GM21723 (cell line): ENCODE measurements around the gene EML6.

Experiments
- ATAC-seq: cut with Tn5 transposase; IDR thresholded peaks from one replicate; pipeline ENCODE4 v1.9.1; 2021; ENCODE audit warnings: mild to moderate bottlenecking, moderate library complexity; ENCODE audit not compliant: unreplicated experiment

EML6 gene

DNA sequence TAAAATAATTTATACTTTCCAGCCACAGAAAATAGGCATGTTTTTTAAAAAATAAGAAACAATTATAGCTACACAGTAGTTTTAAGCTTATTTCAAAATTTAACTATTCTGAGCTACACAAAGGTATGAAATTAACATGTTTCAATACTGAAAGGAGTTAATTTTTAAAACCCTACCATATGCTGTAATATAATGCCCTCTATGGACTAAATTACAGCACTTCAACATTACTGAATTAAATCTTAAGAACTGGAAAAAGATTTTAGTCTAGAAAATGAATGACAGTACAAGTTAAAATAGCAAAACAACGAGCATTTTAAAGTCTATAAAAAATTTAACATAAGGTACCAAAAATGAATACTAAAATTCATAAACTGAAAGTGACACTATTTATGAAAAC is 290.5 kb downstream of the EML6 start:
- no peak for ATAC-seq

DNA sequence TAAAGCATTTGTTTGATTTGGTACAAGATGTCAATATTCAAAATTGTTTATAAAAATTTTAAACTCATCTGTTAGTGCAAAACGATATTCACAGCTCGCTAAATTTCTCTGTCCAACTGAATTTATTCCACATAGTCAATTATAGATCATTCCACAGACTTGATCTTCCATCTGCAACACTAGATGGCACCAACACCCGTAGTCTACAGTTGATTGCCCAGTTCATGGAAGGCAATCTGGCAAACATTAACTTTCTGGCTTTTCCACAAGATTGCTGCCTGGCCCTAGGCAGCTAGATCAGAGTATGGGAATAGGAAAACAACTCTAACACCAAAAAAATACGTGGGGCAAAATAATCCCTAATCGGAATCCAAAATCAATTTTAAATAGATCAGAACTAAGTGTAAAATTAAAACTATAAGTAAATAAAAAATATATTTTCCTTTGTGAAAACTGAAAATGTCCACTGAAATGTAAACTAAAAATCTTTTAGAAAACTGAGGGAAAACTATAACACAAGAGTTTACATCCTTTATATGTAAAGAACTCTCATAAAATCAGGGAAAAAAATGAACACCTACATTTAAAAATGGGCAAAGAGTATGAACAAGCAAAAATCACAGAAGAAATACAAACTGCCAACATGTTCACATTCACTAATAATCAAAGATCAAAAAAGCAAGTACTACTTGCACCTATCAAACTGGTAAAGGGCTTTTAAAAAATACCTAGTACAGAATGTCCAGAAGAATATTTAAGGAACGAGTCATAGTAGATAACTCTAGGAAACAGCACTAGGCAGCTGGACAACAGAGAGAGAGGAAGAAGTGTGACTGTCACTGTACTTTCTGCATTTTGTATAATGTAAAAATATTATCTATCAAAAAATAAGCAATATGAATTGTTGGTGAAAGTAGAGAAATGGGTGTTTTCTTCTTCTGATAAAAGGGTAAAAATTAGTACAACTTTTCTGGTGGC is 291.8 kb downstream of the EML6 start:
- ATAC-seq: no peak

DNA sequence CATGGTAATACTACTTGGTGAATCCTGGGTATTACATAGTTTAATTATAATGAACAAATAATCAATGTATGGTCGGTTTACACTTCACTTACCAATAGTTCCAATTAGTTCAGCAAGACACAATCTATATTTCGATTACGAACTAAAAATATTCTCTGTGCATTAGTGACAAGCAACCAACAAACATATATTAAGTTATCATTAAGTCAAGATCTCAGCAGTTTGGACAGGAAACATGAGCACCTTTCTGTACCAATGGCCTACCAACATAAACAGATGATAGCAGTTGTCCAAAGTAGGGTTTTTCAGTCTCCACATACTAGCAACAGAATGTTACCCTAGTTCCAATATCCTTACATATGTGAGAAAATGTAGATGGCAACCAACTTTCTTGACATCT is 294.0 kb downstream of the EML6 start:
- no peak for ATAC-seq

DNA sequence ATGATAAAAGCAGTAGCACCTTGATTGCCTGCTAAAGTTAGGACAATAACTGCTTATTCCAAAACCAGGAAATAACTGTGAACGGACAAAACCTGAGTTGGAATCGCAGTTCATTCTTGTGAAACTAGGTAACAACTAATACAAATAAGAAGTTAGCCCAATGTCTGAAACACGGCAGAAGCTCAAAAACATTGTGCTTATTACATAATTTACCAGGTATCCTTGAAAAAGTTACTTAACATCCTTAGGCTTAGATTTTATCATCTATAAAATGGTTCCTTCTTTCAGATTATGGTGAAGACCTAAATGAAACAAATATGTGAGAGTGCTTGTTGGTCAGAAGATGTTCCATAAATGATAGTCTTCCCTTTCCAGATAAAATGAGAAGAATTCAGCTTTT is 294.4 kb downstream of the EML6 start:
- no peak for ATAC-seq

DNA sequence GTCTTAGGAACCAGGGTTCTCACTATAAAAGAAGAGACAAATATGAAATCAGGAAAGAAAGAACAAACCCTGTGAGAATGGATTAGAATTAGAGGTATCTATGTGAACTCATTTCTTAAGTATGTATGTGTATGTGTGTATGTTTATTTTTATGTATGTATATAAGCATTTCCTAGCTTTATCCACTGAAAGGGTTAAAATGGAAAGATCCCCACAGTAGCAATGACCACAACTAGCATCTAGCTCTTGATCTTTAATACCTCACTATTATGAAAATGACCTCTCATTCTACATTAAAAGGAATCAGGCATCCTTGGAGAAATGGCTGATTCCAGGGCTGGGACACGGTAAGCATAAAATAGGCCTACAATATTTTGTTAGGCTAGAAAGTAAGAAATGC is 295.2 kb downstream of the EML6 start:
- ATAC-seq: no peak

DNA sequence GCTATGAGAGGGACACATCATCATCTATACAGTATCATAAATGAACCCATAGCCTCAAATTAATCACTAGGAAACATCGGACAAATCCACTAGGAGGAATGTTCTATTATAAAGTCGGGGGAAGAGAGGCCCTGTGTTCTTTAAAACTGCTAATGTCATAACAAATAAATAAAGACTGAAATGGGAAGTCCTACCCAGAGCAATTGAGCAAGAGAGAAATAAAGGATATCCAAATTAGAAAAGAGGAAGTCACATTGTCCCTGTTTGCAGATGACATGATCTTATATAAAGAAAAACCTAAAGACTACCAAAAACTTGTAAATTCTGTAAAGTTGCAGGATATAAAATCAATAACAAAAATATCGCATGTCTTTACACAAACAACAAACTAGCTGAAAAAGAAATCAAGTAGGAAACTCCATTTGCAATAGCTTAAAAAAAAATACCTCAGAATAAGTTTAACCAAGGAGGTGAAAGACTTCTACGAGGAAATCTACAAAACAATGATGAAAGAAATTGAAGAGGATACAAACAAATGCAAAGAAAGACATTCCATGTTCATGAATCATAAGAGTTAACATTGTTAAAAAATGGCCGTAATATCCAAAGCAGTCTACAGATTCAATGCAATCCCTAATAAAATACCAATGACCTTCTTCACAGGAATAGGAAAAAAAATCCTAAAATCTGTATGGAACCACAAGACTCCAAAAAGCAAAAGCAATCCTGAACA is 296.2 kb downstream of the EML6 start:
- no peak for ATAC-seq
